NCI-H2029 (cell line): ENCODE data around the gene NPHP4.
"Not testable (repeated sequence)": the region's sequence is repeated elsewhere in the genome, so short reads cannot be mapped to it uniquely, and the experiment has no call there.

Source experiments
- DNase-seq: peaks from one replicate; lab custom pipeline; 2025; lab: John Stamatoyannopoulos, UW

The NPHP4 gene

DNA sequence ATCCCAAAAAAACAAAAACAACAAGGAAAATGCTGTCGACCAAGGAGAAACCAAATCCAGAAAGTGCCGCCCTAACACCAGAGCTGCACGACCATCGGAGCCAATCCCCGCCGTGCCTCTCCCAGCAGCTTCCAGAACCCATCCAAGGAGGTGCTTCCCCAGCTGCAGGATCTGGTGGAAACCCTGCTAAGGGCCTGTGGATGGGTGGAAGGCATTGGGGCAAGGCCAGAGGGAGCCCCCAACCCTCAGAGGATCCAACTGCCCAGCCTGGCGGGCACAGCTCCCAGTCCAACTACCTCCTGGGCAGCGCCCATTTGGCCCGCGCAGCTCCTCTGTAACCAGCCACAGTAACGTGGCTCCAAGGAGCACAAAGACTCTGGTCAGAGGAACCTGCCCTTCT, 81.6 kb downstream of the NPHP4 start:
- DNase-seq = no peak

DNA sequence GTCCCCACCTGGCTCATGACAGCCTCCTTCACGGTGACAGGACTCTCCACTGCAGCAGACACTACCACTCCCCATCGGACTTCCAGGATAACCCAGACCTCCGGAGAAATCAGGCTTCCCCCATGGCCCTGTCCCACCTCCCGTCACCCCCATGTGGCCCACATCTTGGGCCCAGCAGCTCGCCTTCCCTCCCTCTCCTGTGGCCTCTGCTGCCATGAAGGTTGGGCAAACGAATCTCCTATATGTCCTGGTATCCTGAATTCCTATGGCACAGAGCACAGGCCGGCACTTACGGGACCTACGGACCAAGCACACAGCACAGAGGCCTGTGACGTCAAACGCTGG, 82.0 kb downstream of the NPHP4 start:
- no peak for DNase-seq

DNA sequence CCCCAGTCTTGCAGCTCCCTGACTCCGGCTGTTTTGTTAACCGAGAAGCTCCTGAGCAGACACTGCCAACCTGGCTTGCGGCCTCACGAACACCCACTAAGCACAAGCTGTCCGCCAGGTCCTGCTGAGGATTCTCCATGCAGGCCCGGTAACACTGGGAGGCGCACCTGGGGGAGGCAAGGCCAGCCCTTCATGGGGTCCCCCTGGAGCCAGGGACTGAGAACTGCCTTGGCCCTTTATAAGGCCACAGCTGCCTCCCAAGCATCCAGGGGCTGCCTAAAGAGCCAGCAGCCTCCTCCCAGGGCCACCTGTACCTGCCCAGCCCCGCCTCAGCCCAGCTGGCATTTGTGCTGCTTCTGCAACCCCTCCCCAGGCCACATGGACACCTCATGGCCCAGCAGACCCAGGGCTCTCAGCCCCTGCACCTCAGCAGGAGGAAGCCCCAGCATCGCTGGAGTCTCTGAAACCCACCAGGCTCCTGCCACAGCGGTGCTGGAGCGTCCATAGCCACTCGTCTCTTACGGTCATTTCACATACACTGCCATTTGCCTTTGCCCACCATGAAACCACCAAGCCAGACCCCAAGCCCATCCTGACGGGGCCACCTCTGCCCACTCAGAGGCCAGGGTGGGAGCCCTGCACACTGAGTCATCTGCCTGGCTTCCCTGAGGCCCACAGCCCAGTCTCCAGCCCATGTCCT, 82.5 kb downstream of the NPHP4 start:
- no peak for DNase-seq

DNA sequence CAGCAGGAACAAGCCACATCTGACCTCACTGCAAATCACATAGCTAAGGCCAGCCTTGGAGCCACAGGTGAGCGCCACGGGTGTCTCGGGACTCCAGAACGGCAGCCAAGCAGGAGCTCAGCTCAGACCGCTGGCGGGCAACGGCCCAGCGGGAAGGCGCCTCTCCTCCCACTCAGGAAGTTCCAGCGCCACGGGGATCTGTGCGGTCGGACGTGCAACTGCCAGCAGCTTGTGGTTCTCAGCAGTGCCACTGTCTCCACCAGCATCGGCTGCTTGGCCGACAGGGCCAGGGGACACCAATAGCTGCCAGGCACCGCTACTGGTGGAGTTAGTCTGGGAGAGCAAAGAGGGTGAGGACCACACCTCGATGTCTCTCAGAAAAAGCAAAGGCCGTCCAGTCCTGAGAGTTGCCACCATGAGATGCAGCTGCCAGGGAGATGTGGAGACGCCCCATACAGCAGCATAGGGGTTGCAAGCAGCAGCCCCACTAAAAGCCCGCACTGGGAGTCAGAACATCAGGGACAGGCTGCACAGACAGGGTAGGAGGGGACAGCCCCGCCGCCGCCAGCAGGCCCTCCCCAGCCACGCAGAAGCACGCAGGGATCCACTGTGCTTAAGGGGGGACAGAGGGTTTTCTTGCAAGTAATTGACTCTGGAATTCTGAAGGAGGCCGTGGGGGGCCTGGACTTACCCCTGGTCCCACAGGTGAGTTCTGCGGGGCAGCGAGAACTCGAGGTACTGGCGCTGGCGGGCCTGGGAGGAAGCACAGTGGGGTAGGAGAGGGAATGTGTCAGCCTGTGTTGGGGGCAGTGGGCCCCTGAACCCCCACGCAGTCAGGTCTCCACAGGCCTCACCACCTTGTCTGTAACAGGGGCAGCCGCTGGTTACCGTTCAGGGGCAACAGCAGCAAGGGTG, 83.5 kb downstream of the NPHP4 start:
- no peak for DNase-seq

DNA sequence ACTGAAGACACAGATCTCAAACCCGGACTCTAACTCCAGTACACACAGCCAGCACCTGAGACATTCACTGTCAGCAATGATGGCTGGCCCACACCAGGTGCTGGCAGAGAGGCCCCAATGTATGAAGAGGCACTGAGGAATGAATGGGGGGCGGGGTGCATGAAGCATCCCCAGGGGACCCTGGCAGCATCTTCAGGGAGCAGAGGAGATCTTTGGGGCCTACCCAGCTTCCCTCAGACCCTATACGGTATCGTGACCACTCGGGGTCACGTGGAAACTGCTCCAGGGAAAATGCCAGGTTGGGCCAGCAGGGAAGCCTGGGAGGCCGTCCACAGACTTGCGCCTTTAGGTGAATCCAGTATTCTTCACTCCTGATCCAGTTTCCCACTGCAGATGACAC, 84.3 kb downstream of the NPHP4 start:
- DNase-seq = no peak

DNA sequence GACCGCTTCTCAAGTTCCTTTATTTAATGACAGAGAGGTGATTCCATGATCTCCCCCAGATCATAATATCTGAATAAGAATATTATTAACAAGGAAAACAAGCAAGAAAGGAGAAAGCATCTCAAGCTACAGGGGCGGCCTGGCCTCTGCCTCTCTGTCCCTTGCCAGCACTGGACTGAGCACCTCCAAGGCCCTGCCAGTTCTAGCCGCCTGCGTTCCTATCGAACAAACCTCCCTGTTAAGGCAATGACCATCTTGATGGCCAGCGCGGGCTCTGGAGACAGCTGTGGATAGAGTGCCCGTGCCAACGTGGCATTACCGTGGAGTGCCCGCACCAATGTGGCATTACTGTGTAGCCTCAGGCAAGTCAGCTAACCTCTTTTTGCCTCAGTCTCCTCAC, 84.8 kb downstream of the NPHP4 start:
- DNase-seq = no peak

DNA sequence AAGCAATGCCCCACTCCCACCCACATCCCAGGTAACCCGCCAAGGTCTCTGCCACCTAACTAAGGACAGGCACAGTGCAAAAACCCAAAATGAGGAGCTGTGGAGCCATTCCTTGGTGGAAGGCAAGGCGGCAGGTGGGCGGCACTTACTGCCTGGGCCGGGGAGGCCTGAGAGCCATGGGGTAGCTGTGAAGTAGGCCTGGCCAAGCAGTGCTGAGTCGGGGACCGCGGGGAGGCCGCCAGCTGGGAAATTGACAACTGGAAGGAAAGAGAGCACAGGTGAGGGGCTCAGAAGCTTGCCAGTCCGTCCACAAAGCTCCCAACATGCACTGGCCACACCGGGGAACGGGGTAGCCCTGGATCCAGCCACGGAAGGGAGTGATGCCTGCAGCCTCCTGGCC, 85.3 kb downstream of the NPHP4 start:
- DNase-seq = no peak

DNA sequence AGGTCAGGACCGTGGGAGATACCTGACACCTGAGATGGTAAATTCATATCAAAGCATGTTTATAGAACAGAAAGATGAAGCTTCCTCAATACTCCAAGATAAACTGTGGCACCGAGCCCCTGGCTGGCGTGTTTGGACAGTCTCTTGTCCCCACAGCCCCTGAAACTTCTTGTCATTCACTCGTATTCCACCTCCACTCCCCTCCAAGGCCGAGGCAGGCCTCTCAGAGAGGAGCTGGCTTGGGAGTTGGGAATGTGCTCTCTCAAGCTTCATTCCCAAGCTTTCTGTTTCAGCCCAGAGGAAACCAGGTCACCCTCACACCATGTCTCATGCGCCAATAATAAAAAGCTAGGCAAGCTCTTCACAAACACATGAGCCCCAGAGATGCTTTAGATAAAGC, 86.1 kb downstream of the NPHP4 start:
- DNase-seq = no peak

DNA sequence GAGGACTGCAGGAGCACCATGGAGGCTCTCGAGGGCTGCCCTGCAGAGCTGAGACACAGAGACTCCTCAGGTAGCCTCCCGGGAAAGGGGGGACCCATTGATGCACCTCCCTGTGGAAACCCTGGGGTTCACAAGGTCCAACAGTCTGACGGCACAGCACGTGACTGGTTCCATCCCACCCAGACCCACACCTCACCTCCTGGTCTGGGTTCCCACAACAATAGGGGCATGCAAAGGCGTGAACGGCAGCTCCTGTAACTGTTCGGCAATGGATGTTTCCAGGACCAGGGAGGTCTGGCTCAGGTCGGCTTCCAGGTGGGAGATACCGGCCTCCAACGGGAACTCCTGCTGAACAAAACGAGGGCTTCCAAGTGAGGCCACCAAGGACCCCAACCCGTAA, 86.8 kb downstream of the NPHP4 start:
- DNase-seq = no peak

DNA sequence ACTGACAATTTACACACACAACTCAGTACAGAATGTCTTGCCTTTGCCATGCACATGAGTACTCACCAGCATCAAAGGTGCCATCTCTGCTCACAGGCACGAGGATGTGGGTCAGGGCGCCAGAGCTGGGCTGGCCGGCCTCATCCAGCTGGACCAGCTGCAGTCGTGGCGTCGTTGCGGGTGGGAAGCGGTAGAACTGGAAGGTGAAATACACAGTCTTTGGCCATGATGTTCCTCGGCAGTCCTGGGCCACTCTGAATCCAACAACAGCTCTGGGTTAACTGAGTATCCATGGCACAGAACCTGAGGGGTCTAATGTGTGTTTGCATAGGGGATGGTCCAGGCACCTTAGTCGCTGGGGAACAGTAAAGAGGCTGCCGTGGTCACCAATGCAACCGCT, 87.7 kb downstream of the NPHP4 start:
- DNase-seq = no peak

DNA sequence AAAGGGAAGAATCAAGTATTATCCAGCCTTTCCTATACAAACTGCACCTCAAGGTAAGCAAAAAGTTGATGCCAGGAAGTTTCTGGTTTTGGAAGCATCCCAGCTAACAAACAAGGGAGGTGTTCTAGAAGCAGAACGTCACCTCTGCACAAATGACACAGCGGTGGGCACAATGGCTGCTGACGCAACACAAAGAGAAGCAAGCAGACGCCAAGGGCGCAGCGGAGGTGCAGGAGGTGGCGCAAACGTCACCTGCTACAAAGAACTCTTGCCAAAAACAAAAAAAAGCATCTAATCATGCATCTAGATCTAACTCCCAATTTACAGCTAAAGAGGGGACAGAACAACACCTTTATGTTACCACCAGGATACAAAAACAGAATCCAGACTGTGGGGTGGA, 88.5 kb downstream of the NPHP4 start:
- no peak for DNase-seq

DNA sequence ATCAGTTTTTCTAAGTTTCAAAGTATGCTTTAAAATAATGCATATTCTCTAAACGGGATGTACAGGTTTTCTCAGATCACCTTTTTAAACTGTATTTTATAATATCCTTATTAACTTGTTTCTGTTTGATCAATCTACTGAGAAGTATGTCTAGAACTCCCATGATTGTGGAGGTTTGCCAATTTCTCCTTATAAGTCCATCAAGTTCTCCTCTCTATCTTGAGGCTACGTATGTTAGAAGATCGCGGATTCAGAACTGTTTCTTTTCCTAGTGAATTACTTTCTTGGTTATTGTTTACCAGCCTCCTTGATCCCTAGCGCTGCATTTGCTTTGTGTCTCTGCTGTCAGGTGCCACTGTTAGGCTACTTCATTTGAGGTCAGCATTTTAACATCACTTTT, 89.2 kb downstream of the NPHP4 start:
- no peak for DNase-seq

DNA sequence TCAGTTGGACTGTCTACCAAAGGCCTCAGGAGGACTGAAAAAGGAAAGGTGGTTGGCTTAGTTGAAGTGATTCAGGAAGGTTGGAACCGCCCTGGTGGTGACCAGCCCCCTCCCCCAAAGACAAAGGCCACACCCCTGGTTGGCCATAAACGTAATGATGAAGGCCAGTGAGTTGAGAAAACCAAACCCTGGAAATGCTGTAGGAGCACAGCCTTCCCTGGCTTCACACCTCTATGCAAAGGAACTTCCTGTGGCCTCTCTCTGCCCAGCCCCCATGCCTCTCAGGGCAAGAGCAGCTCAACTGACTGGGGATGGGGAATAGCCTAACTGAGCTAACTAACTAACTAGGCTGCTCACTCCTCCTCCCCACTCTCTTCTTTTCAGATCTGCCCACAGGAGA, 90.4 kb downstream of the NPHP4 start:
- DNase-seq = no peak

DNA sequence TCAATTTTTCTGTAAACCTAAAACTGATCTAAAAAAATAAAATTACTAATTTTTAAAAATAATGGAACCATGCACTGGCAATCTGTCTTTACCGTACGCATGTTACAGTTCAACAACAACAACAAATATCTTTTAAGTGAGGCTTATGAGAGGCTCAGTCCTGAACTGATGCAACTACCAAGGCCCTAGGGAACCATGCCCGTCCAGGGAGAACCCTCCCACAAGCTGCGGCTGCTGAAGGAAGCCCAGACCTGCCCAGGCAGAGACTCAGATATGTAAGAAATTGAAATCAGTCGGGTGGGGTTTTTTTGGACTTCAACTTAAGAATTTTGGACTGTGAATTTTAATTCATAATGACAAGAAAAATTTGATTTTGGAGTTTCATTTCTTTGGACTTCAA, 91.1 kb downstream of the NPHP4 start:
- no peak for DNase-seq

DNA sequence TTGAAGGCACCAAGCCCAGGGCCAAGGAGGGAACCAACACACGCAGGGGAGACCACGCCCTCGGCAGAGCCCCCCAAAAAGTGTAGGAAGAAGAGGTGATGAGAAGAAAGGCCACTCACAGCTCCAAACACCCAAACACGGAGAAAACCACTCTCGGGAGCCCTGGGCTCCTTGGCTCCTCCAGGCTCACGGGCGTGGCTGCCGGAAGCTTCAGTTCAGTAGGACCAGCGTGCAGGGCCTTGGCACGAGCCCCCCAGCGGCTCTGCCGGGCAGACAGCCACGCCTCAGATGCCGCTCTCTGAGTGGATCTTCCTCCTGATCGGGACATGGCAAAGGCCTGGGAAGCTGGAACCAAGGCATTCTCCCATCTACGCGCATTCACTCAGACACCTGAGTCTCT, 94.0 kb downstream of the NPHP4 start:
- no peak for DNase-seq

DNA sequence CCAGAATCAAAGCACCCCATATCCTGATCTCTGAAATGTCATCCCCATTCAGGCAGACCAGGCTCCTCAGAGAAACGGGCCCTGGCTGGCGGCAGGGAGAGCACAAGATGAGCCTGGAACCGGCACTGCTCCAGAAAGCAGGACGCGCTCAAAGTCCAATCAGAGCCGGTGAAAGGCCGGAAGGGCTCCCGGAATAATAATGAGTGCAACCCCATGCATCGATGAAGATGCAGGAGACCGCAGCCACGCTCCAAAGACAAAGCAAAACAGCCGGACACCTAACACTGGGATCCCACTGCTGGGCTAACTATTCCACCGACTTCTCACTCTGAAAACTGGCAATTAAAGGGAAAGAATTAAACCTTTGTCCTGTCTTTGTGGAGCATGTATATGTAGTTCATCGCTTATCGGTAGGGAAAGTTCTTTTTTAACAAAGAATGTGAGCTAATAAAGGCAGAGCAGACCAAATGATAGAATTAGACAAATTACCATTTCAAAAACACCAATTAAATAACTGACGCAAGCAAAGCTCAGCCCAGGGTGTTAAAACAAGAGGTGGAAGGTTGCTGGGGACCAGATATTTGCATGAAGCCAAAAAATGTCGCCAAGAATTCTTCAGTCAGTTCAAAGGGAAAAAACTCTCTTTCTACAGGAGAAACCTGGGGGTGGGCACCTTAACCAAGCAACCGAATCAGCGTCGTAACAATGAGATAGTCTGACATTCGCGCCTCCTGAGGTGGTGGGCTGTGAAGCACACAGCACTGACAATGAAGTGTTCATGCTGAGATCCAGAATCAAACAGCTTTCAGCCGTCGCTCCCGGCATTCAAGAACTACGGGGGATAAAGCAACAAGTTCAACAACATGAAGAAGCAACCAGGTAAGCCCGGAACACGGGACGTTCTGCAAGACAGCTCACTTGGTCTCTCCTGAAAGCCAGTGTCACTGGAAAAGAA, 95.2 kb downstream of the NPHP4 start:
- DNase-seq = no peak

DNA sequence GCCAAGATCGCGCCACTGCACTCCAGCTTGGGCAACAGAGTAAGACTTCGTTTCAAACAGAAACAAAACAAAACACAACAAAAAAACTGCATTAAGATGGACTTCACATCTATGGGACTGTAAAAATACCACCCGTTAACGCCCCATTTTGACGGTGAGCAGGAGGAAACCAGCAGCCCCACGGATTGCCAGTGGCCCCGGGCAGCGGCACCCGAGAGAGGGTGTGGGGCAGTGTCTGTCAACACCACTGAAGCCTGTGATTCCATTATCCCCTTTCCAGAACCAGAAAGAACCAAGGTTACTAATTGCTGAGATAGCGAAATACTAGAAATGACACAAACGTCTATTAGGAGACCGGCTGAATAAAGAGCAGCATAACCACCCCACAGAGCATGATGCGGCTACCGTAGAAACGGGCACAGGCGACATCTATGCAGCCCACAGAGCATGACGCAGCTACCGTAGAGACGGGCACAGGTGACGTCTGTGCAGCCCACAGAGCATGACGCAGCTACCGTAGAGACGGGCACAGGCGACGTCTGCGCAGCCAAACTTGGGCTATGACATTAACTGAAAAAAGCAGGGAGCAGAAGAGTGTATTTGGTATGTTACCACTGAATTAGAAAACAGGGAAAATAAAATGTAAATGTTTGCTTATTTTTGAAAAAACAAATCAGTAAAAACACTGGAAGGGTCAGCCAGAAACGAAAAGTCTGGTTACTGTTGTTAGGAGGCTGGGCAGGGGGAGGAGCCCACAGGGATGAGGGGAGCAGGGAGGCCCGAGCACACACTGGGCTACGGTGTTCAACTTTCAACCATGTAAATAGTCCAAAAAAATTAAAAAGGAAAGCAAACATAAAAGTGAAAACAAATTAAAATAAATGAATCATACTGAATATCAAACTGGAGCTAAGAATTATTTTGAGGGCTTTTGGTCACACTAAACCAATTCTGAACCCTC, 96.5 kb downstream of the NPHP4 start:
- DNase-seq = no peak

DNA sequence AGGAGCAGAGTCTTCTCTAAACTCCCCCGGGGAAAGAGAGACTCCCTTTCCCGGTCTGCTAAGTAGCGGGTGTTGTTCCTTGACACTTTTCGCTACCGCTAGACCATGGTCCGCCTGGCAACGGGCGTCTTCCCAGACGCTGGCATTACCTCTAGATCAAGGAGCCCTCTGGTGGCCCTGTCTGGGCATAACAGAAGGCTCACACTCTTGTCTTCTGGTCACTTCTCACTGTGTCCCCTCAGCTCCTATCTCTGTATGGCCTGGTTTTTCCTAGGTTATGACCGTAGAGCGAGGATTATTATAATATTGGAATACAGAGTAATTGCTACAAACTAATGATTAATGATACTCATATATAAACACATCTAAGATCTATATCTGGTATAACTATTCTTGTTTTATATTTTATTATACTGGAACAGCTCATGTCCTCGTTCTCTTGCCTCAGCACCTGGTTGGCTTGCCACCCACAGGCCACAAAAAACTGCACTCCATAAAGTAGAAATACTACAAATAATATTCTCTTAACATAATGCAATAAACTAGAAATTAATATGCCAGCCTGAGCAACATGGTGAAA, 98.4 kb downstream of the NPHP4 start:
- DNase-seq = not testable (repeated sequence)

DNA sequence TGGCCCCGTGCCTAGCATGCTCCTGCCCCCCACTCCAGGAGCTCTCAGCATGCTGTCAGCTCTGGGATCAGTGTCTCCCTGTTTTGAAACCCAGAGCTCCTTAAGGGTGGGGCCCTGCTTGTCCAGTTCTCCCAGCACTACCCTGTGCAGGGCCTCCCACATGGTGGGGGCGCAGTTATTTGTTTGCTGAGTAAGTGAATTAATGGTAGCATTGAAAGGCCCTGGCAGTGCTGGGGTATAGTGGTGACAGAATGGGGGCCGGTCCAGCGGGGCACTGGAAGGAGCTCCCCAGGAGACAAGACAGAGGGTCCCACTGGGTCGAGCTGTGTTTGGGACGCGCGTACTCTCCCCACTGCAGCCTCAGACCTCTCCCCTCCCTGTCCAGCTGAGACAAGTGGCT, 99.9 kb downstream of the NPHP4 start:
- DNase-seq = no peak

DNA sequence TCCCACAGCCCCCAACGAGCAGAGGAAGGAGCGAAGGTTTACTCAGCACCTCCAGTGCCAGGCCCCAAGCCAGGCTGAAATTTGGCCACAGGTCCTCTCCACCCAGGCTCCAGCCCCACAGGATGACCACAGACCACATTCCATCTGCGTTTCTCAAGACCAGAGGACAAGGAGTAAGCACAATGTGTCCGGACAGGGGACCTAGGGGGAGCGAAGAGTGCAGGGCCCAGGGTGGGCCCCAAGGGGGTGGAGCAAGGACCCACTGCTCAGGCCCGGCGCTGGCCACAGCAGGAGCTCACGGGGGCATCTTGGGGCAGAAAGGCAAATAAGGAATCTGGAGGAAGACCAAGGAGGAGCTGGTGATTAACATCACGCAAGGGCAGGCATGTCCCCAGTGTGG, 100.5 kb downstream of the NPHP4 start:
- no peak for DNase-seq

DNA sequence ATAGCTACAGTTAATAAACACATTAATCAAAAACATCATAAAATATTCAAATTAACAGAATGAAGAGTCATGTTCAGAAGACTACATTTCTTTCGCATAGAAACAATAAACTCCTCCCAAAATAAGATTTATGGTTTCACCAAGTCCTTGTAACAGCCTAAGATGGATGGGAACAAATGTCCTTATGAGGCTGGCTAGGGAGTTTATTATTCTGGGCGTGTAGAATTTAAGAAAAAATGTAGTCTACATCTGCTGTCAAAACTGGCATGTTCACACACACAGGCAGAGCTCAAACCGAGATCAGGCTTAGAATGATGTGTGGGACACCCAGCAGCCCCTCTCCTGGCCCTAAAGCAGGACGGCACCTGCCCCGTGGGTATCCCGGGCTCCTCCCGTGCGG, 101.1 kb downstream of the NPHP4 start:
- no peak for DNase-seq
